Measurements from ENCODE around the gene SPATA9. TPM values are rescaled to one million over a fixed set of nuclear protein-coding genes. Genes with fewer than 3 reads are reported as not detected.
A peak's percentile ranks its signal among the peaks of the same experiment; 100 is the strongest.

SPATA9 gene
- total and polyA plus RNA-seq, 9 of the 15 experiments (the other 6 are each of a cell fraction or from before 2014, with no cell fraction given), result 0.16 to 5.5 (median 0.39) TPM; not detected in 3

DNA sequence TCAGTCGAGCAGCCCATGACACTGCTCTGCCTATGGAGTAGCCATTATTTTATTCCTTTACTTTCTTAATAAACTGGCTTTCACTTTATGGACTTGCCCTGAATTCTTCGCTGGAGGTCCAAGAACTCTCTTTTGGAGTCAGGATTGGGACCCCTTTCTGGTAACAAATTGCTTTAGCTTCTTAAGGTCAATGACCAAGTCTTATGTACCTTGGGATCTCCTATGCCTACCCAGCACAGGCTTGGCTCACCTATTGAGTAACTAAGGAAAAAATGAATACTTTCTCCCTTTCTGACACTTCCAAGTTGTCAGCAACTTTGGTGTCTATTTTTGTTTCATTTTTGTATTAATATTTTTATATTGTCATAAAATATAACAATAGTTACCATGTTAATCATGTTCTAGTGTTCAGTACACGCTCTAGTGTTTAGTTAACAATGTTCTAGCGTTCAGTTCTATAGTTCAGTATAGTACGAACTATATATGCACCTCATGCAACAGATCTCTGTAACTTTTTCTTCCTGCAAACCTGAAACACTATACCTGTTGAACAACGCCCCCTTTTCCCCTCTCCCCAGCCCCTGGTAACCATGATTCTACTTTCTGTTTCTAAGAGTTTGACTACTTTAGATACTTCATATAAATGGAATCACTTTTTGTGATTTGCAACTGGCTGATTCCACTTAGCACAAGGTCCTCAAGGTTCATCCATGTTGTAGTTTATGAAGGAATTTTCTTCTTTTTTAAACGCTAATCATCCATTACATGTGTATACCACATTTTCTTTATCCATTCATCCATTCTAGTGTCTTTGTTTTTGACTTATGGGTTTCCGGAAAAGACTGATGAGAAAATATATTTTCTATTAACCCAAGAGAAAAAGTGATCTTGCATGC lies 46.6 kb upstream of the SPATA9 start (continued):
- TF ChIP-seq, protein P1, sequence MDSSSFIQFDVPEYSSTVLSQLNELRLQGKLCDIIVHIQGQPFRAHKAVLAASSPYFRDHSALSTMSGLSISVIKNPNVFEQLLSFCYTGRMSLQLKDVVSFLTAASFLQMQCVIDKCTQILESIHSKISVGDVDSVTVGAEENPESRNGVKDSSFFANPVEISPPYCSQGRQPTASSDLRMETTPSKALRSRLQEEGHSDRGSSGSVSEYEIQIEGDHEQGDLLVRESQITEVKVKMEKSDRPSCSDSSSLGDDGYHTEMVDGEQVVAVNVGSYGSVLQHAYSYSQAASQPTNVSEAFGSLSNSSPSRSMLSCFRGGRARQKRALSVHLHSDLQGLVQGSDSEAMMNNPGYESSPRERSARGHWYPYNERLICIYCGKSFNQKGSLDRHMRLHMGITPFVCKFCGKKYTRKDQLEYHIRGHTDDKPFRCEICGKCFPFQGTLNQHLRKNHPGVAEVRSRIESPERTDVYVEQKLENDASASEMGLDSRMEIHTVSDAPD (CRISPR knock-in tag; IDR thresholded peaks at IDR 0.05), result no peak; the same call in 1 of the 2 replicates
- TF ChIP-seq PYGO2 (tag; IDR thresholded peaks at IDR 0.05), result no peak
- TF ChIP-seq ZNF121 (CRISPR knock-in tag; conservative IDR thresholded peaks at IDR 0.05), result no peak
- TF ChIP-seq DDX20 (tag; IDR thresholded peaks at IDR 0.05; ENCODE audit: low read depth), result 0 out of 2 replicates have a peak, but pooled peaks have one; percentile 43
- no peak for TF ChIP-seq HDAC6 (IDR thresholded peaks at IDR 0.05; ENCODE audit: low read depth, low read length)
- no peak; the same call in 1 of the 2 replicates for TF ChIP-seq ZNF668 (CRISPR knock-in tag; IDR thresholded peaks at IDR 0.05)
- TF ChIP-seq, protein P2, sequence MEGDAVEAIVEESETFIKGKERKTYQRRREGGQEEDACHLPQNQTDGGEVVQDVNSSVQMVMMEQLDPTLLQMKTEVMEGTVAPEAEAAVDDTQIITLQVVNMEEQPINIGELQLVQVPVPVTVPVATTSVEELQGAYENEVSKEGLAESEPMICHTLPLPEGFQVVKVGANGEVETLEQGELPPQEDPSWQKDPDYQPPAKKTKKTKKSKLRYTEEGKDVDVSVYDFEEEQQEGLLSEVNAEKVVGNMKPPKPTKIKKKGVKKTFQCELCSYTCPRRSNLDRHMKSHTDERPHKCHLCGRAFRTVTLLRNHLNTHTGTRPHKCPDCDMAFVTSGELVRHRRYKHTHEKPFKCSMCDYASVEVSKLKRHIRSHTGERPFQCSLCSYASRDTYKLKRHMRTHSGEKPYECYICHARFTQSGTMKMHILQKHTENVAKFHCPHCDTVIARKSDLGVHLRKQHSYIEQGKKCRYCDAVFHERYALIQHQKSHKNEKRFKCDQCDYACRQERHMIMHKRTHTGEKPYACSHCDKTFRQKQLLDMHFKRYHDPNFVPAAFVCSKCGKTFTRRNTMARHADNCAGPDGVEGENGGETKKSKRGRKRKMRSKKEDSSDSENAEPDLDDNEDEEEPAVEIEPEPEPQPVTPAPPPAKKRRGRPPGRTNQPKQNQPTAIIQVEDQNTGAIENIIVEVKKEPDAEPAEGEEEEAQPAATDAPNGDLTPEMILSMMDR (IDR thresholded peaks at IDR 0.05 in 2 of 3, conservative IDR thresholded peaks at IDR 0.05 in 1 of 3; ENCODE audit: insufficient read depth in 2 of 3, low read depth in 1 of 3, low read length in 3 of 3), result no peak
- TF ChIP-seq ZNF644 (tag; IDR thresholded peaks at IDR 0.05; ENCODE audit: low read depth), result no peak
- TF ChIP-seq RUNX1 (IDR thresholded peaks at IDR 0.05; ENCODE audit: low read depth), result no peak
- TF ChIP-seq ZNF124 (CRISPR knock-in tag; IDR thresholded peaks at IDR 0.05), result no peak
- no peak for TF ChIP-seq HMGN3 (IDR thresholded peaks at IDR 0.05; ENCODE audit: borderline replicate concordance, extremely low read depth, insufficient read length, low read depth, low read length)
- TF ChIP-seq GTF2A2 (tag; IDR thresholded peaks at IDR 0.05), result no peak
- TF ChIP-seq, protein P3, sequence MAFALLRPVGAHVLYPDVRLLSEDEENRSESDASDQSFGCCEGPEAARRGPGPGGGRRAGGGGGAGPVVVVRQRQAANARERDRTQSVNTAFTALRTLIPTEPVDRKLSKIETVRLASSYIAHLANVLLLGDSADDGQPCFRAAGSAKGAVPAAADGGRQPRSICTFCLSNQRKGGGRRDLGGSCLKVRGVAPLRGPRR (CRISPR knock-in tag; IDR thresholded peaks at IDR 0.05), result no peak
- TF ChIP-seq, protein P4, sequence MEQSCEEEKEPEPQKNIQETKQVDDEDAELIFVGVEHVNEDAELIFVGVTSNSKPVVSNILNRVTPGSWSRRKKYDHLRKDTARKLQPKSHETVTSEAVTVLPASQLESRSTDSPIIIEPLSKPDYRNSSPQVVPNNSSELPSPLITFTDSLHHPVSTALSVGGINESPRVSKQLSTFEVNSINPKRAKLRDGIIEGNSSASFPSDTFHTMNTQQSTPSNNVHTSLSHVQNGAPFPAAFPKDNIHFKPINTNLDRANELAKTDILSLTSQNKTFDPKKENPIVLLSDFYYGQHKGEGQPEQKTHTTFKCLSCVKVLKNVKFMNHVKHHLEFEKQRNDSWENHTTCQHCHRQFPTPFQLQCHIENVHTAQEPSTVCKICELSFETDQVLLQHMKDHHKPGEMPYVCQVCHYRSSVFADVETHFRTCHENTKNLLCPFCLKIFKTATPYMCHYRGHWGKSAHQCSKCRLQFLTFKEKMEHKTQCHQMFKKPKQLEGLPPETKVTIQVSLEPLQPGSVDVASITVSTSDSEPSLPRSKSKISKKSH (CRISPR knock-in tag; IDR thresholded peaks at IDR 0.05), result no peak
- peak; percentile 97 for TF ChIP-seq ZBED1 (IDR thresholded peaks at IDR 0.05)
- no peak for TF ChIP-seq ZFP36 (IDR thresholded peaks at IDR 0.05; ENCODE audit: low read depth, low read length, partially characterized antibody)
- no peak for TF ChIP-seq STAT5B (CRISPR knock-in tag; IDR thresholded peaks at IDR 0.05)
- no peak; the same call in 1 of the 2 replicates for TF ChIP-seq GABPA (tag; conservative IDR thresholded peaks at IDR 0.05; ENCODE audit: low read depth)
- 0 out of 2 replicates have a peak, but pooled peaks have one; percentile 31 for TF ChIP-seq MEF2A (IDR thresholded peaks at IDR 0.05; ENCODE audit: control insufficient read depth, low read depth, low read length)
- no peak for TF ChIP-seq WHSC1 (IDR thresholded peaks at IDR 0.05; ENCODE audit: low read length)
